Left forelimb (tissue), 1 donor: ENCODE measurements around the gene ZNF225.
"Not testable (repeated sequence)": the region's sequence is repeated elsewhere in the genome, so short reads cannot be mapped to it uniquely, and the experiment has no call there.

Experiments used
- DNase-seq: peaks from one replicate; pipeline ENCODE4 v3.0.0-alpha.2; 2018; ENCODE audit warnings: low spot score

ZNF225 gene

DNA sequence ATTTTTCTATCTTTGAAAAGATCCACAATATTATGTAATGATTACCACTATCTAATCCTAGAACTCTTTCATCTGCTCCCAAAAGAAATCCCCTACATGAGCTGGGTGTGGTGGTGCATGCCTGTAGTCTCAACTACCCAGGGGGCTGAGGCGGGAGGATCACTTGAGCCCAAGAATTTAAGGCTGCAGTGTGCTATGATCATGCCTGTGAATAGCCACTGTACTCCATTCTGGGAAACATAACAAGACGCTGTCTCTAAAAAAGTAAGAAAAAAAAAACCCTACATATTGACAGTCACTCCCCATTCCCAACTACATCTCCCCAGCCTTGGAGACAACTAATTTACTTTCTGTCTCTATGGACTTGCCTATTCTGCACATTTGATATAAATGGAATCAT, 50.6 kb downstream of the ZNF225 start:
- DNase-seq: no peak

DNA sequence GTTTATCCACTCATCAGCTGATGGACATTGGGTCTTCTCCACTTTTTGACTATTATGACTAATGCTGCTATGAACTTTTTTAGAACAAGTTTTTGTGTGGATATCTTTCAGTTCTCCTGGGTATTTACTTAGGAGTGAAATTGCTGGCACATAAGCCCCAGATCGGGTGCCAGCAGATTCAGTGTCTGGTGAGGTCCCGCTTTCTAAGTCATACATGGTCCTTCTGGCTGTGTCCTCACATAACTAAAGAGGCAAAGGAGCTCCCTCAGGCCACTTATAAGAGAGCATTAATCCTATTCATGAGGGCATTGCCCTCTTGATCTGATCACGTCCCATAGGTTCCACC, 51.1 kb downstream of the ZNF225 start:
- DNase-seq: no peak

DNA sequence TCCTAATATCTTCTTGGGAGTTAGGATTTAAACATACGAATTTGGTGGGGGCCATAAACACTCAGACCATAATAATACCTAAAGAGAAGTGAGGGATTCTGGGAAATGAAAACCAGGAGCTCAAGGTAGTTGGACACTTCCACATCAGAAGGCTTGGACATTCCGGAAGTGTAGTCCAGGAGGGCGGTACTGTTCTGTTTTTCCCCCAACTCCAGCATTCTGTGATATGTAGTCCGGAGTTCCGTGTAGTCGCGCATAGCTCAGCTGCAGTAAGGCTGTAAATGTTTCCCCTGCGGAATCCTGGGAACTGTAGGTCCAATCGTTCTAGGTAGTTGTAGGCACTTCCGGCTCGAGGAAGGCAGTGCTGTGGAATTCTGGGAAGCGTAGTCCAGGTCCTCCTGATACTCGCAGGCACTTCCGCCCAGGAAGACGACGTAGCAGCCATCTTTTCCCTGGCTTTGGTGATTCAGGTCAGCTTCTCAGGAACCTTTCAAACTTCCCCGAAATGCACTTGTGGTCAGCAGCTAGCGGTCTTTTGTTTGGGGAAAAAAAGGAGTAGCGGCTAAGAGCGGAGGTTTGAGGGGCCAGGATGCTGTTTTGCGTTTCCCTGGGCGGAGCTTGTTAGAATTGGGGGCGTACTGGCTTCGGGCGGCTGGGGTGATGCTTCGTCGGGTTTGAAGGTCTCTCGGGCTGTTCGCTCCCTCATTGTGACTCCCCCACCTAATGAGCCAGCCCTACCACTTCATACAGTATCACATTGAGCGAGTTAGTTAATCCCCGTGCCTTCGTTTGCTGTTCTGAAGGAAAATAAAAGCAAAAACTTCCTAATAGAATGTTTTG, 51.7 kb downstream of the ZNF225 start, which contains the start of gene ZNF226:
Gene ZNF226, plus strand, starts transcription at position 428 of the 840 bp plus-strand sequence. CDS start 4,981 bp downstream, outside the sequence.
- DNase-seq: peak; percentile 90

DNA sequence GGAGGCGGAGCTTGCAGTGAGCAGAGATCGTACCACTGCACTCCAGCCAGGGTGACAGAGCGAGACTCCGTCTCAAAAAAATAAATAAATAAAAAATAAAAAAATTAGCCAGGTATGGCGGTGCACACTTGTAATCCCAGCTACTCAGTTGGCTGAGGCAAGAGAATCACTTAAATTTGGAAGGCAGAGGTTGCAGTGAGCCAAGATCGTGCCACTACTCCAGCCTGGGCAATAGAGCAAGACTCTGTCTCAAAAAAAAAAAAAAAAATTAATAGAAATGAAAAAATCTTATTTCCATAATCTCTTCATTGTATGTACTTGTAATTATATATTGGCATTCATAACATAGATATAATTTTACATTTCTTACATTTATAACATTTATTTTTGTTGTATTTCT, 57.5 kb downstream of the ZNF225 start:
- DNase-seq: not testable (repeated sequence)

DNA sequence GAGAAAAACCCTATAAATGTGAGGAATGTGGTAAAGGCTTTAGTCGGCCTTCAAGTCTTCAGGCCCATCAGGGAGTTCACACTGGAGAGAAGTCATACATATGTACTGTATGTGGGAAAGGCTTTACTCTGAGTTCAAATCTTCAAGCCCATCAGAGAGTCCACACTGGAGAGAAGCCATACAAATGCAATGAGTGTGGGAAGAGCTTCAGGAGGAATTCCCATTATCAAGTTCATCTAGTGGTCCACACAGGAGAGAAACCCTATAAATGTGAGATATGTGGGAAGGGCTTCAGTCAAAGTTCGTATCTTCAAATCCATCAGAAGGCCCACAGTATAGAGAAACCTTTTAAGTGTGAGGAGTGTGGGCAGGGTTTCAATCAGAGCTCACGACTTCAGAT, 63.4 kb downstream of the ZNF225 start:
- no peak for DNase-seq

DNA sequence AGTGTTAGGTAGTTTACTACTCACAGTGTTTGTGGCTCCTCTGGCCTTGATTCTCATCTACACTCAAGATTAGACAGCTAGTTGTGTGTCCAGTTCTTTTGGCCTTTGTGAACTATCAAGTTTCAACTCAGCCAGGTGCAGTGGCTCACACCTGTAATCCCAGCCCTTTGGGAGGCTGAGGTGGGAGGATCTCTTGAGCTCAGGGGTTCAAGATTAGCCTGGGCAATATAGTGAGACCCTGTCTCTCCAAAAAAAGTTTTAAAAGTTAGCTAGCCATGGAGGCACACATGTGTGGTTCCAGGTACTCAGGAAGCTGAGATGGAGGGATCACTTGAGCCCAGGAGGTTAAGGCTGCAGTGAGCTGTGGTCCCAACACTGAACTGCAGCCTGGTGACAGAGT, 67.8 kb downstream of the ZNF225 start:
- no peak for DNase-seq

DNA sequence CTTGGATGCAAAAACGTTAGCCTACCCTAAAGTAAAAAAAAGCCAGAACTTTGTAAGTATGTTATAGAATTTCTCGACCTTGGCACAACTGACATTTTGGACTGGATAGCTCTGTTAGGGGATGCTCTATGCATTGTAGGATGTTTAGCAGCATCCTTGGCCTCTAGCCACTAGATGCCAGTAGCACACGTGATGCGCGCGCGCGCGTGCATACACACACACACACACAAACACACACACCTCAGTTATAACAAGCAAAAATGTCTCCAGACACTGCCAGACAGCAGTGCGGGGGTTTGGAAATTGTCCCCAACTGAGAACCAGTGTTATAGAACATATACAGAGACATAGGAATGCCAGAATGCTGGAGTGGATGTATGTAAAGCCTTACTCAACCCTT, 68.9 kb downstream of the ZNF225 start:
- DNase-seq: no peak
